ENCODE measurements around the gene ARHGAP18. TPM values are rescaled to one million over a fixed set of nuclear protein-coding genes. Genes with fewer than 3 reads are reported as not detected.

Gene ARHGAP18
- total RNA-seq, 2 experiments from 2014 or later: 7.5 to 8.1 TPM

DNA sequence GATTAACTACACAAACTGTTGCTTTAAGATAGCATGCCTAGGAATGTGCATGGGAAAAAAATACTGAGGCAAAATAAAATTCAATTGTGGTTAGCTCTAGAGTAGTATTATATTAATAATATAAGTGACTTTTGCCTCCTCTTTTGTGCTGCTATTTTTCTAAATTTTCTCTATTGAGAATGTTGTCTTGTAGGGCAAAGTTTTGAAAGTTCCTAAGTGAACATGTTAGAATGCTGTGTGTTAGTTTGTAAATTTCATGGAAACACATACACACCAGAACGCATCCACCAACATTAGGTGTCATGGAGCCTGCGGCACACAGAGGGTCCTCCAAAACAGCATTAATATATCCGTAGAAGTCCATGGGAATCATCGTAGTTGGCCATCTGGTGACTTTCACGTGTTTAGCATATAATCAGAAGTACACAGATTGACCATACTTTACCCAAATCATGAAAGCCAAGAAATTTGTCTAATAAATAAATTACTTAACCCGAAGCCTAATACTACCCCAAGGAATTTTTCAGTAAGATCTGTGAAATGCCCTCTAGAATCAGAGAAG, 25.6 kb downstream of the ARHGAP18 start:
- no peak for DNase-seq
- ChIA-PET POLR2A (no interaction called here), CTCF (interaction anchor here (0.9 to 3.6 kb wide), 8 partner anchors 9 to 42 kb away, joined by 3 to 18 read pairs (median 6); partner anchors contain the start of gene ARHGAP18)
- H3K36me3 Mint-ChIP-seq (ENCODE audit: low read depth): peaks cover 5% of the 10 kb centered on the region
- H3K4me1 Mint-ChIP-seq: peaks cover 62% of the 10 kb centered on the region
- peak overlapping the region; percentile 48 for H3K4me3 Mint-ChIP-seq
- H3K27ac Mint-ChIP-seq: peak overlapping the region; percentile 86
- no peaks in the 10 kb centered on the region for H3K9me3 Mint-ChIP-seq
- no peaks in the 10 kb centered on the region for H3K27me3 Mint-ChIP-seq

DNA sequence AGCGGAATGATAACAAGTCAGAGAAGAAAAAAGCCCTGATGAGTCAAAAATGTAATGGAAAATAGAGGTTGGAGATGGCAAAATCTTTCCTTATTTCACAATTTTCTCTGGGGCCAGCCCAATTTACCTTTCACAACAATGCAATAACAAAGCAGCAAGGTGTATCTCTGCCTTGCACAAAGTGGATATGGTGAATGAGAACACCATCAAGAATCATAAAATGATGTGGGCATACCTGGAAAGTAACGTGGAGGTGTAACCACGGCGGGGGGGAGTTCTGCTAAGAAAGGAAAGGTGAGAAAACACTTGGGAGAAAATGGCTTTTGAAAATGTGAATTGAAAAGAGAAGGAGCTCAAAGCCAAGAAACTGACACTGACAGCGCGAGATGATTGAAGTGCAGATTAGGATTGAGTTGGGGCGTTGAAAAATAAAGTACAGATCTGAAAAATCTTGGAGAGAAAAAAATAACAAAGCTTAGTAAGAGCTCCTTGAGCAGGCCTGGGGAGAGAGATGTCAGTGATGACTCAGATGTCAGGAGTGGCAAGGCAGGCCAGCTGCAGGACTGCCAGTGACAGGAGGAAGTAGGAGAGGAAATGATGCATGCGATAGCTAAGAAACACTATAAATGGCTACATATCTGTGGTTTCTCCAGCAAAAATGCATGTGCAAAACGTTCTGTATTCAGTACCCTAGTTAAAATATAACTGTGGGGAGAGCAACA, 26.2 kb downstream of the ARHGAP18 start:
- DNase-seq: peak; percentile 69
- H3K4me3 Mint-ChIP-seq: peak overlapping the region; percentile 48
- peaks cover 5% of the 10 kb centered on the region for H3K36me3 Mint-ChIP-seq (ENCODE audit: low read depth)
- no peaks in the 10 kb centered on the region for H3K27me3 Mint-ChIP-seq
- ChIA-PET POLR2A (no interaction called here), CTCF (interaction anchor here (0.6 to 3.6 kb wide), 9 partner anchors 8 to 1927 kb away, joined by 3 to 18 read pairs (median 5); partner anchors contain the start of gene ARHGAP18)
- H3K27ac Mint-ChIP-seq: peak overlapping the region; percentile 86
- peaks cover 57% of the 10 kb centered on the region for H3K4me1 Mint-ChIP-seq
- no peaks in the 10 kb centered on the region for H3K9me3 Mint-ChIP-seq

DNA sequence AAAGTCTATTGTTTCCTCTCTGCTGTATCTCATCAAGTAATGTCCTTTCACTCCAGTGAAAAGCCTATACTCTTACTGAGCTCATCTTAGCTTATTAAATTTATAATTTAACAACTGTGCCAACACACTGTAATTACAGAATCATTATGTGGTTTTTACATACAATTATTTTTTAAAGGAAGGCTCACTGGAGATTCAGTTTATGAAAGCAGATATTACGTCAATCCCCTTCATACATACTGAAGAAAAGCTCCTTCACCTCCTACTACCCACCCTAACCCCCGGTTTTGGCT, 28.1 kb downstream of the ARHGAP18 start:
- Mint-ChIP-seq H3K27me3 (no peaks in the 10 kb centered on the region), H3K27ac (no peak overlapping the region), H3K9me3 (no peaks in the 10 kb centered on the region), H3K4me3 (no peak overlapping the region), H3K4me1 (peaks cover 55% of the 10 kb centered on the region), H3K36me3 (ENCODE audit: low read depth) (peaks cover 2% of the 10 kb centered on the region)
- POLR2A ChIA-PET: no interaction called here
- CTCF ChIA-PET: interaction anchor here (0.7 to 3.6 kb wide), 4 partner anchors 9 to 49 kb away, joined by 3 to 18 read pairs (median 3); no protein-coding TSS in a partner anchor
- no peak for DNase-seq

DNA sequence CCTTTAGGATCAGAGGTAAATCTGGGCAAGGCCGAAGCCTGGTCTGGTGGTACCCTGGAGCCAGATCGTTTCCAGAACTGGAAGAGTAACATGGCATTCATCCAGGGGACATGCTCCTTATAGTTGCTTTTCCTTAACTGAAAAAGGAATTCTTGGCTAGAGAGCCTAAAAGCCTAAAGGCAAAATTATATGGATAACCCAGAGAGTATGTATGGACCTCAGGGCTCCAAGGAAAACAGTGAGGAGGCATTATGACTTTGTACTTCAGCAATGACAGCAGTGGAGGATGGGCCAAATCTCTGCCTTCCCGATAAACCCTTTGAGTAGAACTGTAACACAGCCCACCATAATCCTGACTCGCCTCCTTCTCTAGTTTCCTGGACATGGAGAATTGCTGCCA, 29.3 kb downstream of the ARHGAP18 start:
- peaks cover 2% of the 10 kb centered on the region for H3K36me3 Mint-ChIP-seq (ENCODE audit: low read depth)

DNA sequence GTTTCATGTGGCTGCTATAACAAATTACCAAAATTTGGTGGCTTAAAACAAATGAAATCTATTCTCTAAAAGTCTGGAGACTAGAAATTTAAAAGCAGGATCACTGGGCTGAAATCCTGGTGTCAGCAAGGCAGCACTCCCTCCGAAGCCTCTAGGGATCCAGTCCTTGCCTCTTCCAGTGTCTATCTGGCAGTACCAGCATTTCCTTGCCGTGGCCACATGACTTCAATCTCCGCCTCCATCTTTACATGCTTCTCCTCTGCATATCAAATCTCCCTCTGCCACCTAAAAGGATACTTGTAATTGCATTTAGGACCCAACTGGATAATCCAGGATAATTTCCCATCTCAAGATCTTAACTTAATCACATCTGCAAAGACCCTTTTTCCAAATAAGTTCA, 30.2 kb downstream of the ARHGAP18 start:
- ChIA-PET POLR2A (no interaction called here), CTCF (no interaction called here)
- H3K4me3 Mint-ChIP-seq: no peak overlapping the region
- H3K27ac Mint-ChIP-seq: no peak overlapping the region
- no peaks in the 10 kb centered on the region for H3K27me3 Mint-ChIP-seq
- H3K4me1 Mint-ChIP-seq: peaks cover 45% of the 10 kb centered on the region
- peaks cover 2% of the 10 kb centered on the region for H3K36me3 Mint-ChIP-seq (ENCODE audit: low read depth)
- H3K9me3 Mint-ChIP-seq: no peaks in the 10 kb centered on the region
- no peak for DNase-seq

More for the DNA sequence above, 29.3 kb downstream of the ARHGAP18 start:
- H3K9me3 Mint-ChIP-seq: no peaks in the 10 kb centered on the region
- no peak for DNase-seq
- POLR2A ChIA-PET: no interaction called here
- H3K27me3 Mint-ChIP-seq: no peaks in the 10 kb centered on the region
- CTCF ChIA-PET: interaction anchor here (0.6 to 3.6 kb wide), 2 partner anchors 7 to 114 kb away, joined by 3 to 18 read pairs; no protein-coding TSS in a partner anchor
- no peak overlapping the region for H3K4me3 Mint-ChIP-seq
- peaks cover 52% of the 10 kb centered on the region for H3K4me1 Mint-ChIP-seq
- H3K27ac Mint-ChIP-seq: no peak overlapping the region

DNA sequence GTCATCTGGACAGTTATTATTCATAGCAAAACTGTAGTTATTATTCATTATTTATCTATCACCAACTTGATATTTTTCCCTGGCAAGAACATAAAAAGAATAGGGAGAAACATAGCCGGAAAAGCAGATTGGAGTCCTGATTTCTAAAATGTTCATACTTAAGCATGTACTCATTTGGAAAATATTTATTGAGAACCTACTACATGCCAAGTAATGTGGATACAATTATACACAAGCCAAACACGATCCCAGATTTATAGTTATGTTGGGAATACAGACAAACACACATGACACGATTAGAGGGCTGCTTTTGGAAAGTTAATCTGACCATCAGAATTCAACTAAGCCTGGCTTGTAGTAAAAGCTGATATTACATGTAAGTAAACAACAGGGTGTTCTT, 30.7 kb downstream of the ARHGAP18 start:
- DNase-seq: no peak
- ChIA-PET POLR2A (no interaction called here), CTCF (interaction anchor here (1.3 kb wide), 1 partner anchor 9 kb away, joined by 4 read pairs; no protein-coding TSS in a partner anchor)
- no peak overlapping the region for H3K4me3 Mint-ChIP-seq
- H3K36me3 Mint-ChIP-seq (ENCODE audit: low read depth): peaks cover 2% of the 10 kb centered on the region
- no peak overlapping the region for H3K27ac Mint-ChIP-seq
- H3K27me3 Mint-ChIP-seq: no peaks in the 10 kb centered on the region
- H3K4me1 Mint-ChIP-seq: peaks cover 42% of the 10 kb centered on the region
- no peaks in the 10 kb centered on the region for H3K9me3 Mint-ChIP-seq

DNA sequence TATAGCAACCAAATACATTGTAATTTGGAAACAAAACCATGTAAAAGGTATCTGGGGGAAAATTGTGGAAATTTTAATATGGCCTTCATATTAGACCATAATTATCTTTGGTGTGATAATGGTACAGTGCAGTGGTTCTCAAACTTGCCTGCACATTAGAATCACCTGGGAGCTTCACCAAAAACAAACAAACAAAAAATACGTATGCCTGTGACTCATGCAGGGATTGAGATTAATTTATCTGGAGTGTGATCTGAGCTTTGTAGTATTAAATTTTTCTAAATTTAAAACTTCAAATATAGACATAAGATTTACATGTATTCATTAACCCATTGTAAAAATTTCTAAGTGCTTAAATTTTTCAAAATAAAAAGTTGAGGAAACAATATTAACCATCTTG, 31.5 kb downstream of the ARHGAP18 start:
- Mint-ChIP-seq H3K4me3 (no peak overlapping the region), H3K9me3 (no peaks in the 10 kb centered on the region), H3K36me3 (ENCODE audit: low read depth) (peaks cover 2% of the 10 kb centered on the region), H3K27ac (no peak overlapping the region), H3K4me1 (peaks cover 41% of the 10 kb centered on the region), H3K27me3 (no peaks in the 10 kb centered on the region)
- ChIA-PET POLR2A (no interaction called here), CTCF (interaction anchor here (1.0 to 1.3 kb wide), 2 partner anchors 10 to 15 kb away, joined by 3 to 4 read pairs; no protein-coding TSS in a partner anchor)
- no peak for DNase-seq

DNA sequence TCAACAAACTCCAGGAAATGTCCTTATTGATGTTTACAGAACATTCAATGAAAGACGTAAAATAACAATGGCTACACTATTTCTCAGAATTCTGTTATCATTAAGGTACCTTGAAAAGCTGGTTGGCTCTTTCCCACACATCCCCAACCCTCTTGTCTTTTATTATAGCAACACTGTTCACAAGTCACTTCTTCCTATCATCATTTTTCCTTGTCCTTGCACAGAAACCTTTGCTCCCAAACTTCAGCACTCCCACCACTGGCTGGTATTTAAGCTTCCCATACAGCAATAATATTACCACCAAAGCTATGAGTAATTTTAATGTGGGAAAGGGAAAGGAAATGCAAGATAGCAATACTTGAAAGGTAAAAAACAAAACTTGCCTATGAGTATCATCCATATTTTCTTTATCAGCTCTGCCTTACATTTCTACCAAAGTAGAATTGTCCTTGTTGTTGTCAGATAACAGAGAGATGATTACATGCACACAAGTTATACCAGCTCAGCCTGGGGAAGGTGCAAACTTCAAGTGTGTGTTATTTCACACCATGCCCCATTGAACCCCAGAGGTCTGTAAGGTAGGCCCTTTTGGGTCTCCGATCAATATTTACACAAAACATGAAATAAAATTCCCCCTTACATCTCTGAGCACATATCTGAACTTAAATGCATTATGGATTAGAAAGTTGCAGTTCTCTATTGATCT, 32.2 kb downstream of the ARHGAP18 start:
- H3K4me1 Mint-ChIP-seq: peaks cover 44% of the 10 kb centered on the region

DNA sequence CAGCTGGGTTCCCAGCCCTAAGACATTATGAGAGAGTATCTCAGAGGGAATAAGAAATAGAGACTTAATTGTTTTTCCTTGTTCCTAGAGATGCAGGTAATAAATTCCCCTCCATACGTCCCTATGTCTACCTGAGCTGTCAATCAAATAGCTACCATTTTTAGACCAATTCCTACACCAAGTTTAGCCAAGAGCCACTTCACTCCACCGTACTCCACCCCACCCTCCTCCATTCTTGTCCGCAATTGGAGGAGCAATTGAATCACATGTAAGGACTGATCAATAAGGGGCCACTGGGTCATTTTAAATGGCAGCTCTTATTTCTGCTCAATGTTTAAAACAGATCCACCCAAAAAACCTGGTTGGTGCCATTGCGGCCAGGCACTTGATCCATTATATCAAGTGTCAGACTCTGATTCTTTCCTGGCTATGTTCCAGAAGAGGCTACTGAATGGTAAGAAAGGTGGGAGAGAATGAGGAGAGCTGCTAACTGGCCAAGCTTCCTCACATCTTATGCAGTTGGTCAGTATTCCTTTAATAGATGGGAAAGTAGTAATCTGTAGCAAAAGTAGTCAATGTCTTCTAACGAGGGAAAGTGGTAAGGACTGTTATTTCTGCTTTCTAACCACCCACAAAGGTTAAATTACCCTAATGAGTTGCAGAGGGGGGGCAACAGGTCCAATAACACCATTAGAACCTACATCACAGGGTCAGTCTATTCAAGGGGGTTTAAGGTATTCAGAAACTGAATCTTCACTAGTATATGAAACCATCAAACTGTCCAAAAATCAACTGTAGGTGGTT, 34.1 kb downstream of the ARHGAP18 start:
- POLR2A ChIA-PET: no interaction called here
- Mint-ChIP-seq H3K4me3 (no peak overlapping the region), H3K4me1 (peaks cover 51% of the 10 kb centered on the region), H3K9me3 (no peaks in the 10 kb centered on the region), H3K27me3 (no peaks in the 10 kb centered on the region), H3K36me3 (ENCODE audit: low read depth) (no peaks in the 10 kb centered on the region), H3K27ac (no peak overlapping the region)
- CTCF ChIA-PET: interaction anchor here (0.8 to 2.1 kb wide), 4 partner anchors 8 to 67 kb away, joined by 3 to 10 read pairs (median 4); no protein-coding TSS in a partner anchor
- DNase-seq: no peak

More for the DNA sequence above, 32.2 kb downstream of the ARHGAP18 start:
- no peak overlapping the region for H3K4me3 Mint-ChIP-seq
- POLR2A ChIA-PET: interaction anchor here (0.7 kb wide), 1 partner anchor 71 kb away, joined by 6 read pairs; no protein-coding TSS in a partner anchor
- H3K36me3 Mint-ChIP-seq (ENCODE audit: low read depth): peaks cover 2% of the 10 kb centered on the region
- no peaks in the 10 kb centered on the region for H3K27me3 Mint-ChIP-seq
- DNase-seq: no peak
- CTCF ChIA-PET: interaction anchor here (1.0 to 1.3 kb wide), 3 partner anchors 11 to 53 kb away, joined by 3 to 4 read pairs (median 4); no protein-coding TSS in a partner anchor
- H3K27ac Mint-ChIP-seq: no peak overlapping the region
- no peaks in the 10 kb centered on the region for H3K9me3 Mint-ChIP-seq

DNA sequence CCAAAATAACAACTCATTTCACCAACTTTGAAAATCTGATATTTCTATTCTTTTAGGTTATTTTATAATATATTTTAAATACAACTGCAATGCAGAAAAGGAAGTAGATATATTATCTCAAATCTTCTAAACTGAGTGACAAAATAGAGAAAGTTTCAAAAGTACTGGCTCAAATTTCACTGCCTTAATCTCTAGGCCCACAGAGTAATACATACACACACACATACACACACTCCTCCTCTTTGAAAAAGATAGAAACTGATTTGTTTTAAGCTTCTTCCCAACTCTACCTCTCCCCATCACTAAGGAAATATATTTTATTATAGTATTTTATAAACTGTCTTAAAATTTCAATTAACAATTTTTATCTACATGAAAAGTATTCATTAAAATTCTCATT, 36.2 kb downstream of the ARHGAP18 start:
- POLR2A ChIA-PET: no interaction called here
- H3K4me1 Mint-ChIP-seq: peaks cover 52% of the 10 kb centered on the region

DNA sequence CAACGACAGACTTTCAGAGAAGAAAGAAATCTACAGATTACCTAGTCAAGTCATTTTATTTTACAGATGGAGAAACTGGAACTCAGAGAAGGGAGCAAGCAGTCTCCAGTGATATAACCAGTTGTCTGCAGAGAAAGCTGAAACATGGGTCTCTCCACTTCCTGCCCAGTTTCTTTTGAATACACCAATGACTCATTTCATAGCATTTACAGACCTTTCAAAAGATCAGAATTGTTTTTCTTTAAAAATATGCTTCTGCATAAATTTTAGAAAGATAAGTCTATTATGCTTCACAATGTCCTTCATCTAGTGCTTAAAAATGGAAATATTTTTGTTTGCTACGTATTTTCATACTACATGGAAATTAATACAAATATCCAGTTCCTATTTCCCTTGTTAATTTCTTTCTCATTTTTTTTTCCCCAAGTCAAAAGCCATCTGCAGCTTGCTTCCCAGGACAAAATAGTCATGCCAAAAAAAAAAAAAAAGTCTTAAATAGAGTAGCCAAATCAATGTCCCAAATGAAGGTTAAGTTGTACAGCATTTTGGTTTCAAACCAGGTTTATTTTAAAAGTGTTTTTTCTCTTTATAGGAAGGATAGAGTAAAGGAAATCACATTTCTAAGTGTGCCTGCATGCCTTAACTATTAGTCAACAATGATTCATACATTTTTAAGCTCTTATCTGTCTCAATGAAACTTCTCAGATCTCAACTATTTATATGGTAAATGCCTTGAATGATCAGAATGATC, 36.9 kb downstream of the ARHGAP18 start:
- no peaks in the 10 kb centered on the region for H3K36me3 Mint-ChIP-seq (ENCODE audit: low read depth)
- H3K4me1 Mint-ChIP-seq: peaks cover 53% of the 10 kb centered on the region
- POLR2A ChIA-PET: interaction anchor here (0.6 to 0.7 kb wide), 3 partner anchors 14 to 55 kb away, joined by 3 to 7 read pairs (median 3); no protein-coding TSS in a partner anchor
- peak overlapping the region; percentile 48 for H3K4me3 Mint-ChIP-seq
- DNase-seq: peak; percentile 43
- H3K9me3 Mint-ChIP-seq: no peaks in the 10 kb centered on the region
- H3K27ac Mint-ChIP-seq: peak overlapping the region; percentile 94
- H3K27me3 Mint-ChIP-seq: no peaks in the 10 kb centered on the region
- CTCF ChIA-PET: interaction anchor here (0.7 to 2.0 kb wide), 5 partner anchors 10 to 75 kb away, joined by 3 to 18 read pairs (median 3); partner anchors contain the start of gene ARHGAP18

More for the DNA sequence above, 36.2 kb downstream of the ARHGAP18 start:
- no peaks in the 10 kb centered on the region for H3K27me3 Mint-ChIP-seq
- H3K36me3 Mint-ChIP-seq (ENCODE audit: low read depth): no peaks in the 10 kb centered on the region
- no peak for DNase-seq
- no peaks in the 10 kb centered on the region for H3K9me3 Mint-ChIP-seq
- CTCF ChIA-PET: interaction anchor here (0.6 to 2.0 kb wide), 2 partner anchors 9 to 1217 kb away, joined by 3 to 18 read pairs; no protein-coding TSS in a partner anchor
- H3K4me3 Mint-ChIP-seq: no peak overlapping the region
- peak overlapping the region; percentile 94 for H3K27ac Mint-ChIP-seq

Measured in activated CD4-positive, alpha-beta T cell treated with anti-CD3 and anti-CD28 coated beads, Interleukin-2, amount 10 ng/mL, durations not matched to agents 7 days and 5 days (primary cell).